A549 treated with AZD2906 at 1 μM for 4 hours (cell line): ENCODE data around the gene COPG1. TPM values are rescaled to one million over a fixed set of nuclear protein-coding genes. Genes with fewer than 3 reads are reported as not detected.

Source experiments
- total RNA-seq: library from RNA; stranded (reverse); fragments of 200-300 nt; extraction: Qiagen RNA extraction; gene quantifications from 5 replicates; pipeline ENCODE4 v1.2.3, GENCODE V29; 2022

The COPG1 gene, protein sequence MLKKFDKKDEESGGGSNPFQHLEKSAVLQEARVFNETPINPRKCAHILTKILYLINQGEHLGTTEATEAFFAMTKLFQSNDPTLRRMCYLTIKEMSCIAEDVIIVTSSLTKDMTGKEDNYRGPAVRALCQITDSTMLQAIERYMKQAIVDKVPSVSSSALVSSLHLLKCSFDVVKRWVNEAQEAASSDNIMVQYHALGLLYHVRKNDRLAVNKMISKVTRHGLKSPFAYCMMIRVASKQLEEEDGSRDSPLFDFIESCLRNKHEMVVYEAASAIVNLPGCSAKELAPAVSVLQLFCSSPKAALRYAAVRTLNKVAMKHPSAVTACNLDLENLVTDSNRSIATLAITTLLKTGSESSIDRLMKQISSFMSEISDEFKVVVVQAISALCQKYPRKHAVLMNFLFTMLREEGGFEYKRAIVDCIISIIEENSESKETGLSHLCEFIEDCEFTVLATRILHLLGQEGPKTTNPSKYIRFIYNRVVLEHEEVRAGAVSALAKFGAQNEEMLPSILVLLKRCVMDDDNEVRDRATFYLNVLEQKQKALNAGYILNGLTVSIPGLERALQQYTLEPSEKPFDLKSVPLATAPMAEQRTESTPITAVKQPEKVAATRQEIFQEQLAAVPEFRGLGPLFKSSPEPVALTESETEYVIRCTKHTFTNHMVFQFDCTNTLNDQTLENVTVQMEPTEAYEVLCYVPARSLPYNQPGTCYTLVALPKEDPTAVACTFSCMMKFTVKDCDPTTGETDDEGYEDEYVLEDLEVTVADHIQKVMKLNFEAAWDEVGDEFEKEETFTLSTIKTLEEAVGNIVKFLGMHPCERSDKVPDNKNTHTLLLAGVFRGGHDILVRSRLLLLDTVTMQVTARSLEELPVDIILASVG
- total RNA-seq, result 72.4 to 91.4 TPM (median 77.7 TPM) in 5 replicates

DNA sequence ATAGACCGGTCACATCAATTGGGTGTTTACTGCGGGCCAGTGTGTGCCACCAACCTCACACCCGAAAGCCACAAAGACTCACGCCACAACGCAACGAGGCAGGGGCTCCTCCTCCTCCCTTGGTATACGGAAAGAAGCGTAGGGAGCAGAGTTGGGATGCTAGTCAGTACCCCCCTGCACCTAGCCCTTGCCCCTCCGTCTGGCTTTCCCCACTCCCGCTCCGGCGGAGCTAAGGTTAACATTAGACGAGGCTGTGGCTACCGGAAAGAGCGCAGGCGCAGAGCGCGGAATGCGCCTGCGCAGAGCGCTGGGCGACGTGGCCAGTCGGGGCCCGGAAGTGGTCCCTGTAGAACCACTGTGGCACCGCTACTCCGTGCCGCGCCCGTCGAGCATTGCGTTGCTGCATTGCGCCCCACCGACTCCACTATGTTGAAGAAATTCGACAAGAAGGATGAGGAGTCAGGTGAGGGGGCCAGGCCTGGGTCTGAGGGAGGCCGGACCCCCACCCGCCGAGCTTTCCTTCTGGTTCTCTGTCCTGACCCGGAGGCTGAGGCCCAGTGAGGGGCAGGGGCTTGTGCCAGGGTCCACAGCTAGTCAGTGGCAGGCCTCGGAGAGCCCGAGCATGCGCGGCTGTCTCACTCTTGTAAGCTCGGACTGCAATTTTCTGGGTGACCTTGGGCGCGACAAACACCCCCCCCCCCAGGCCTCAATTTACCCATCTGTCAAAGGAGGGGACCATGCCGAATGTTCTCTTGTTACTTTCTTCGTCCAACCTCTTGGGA is at the start of gene COPG1:
TSS of gene COPG1 (plus strand) at position 323 of the 782 bp plus-strand sequence. CDS start at position 427, 104 bp downstream.

DNA sequence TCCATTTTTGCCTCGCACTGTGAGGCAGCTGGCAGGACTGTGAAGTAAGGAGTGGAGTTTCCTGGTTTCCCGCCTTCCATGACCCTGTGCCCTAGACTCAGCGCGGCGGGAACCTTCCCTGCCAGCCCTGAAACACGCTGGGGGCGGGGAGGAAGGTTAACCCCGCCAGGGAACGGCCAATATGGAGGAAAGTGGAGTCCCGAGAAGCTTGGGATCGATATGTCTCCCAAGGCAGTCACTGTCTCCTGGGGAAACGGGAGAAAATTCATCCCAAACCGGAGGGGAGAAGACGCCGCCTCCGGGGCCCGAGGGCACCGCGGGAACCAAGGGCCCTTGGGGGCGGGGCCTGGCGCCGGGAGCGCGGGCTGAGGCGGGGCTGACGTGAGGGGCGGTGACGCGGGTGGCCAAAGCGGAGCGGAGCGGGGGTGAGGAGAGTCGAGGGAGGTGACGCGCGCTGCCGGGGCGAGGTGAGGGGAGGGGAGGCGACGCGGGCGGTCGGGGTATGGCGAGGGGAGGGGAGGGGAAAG is 29.1 kb downstream of the COPG1 start, which contains the start of gene HMCES:
TSS of gene HMCES (plus strand) at position 432 of the 527 bp plus-strand sequence. CDS start 863 bp downstream, outside the sequence.

Other genes with a start within 250 kb of the COPG1 start
- gene EFCC1, start 248.3 kb upstream of the COPG1 start, total RNA-seq, result 0.02 TPM in 1 of 5 replicates, not detected in the others
- 0.14 TPM in 1 of 5 replicates, not detected in the others for gene GP9, start 188.8 kb upstream of the COPG1 start, total RNA-seq
- 3.9 to 5.1 TPM (median 4.4 TPM) in 5 replicates for gene RAB43, start 127.8 kb upstream of the COPG1 start, total RNA-seq
- gene ISY1, start 88.5 kb upstream of the COPG1 start, total RNA-seq, result 19.3 to 22.3 TPM (median 21.3 TPM) in 5 replicates
- gene CNBP, start 65.7 kb upstream of the COPG1 start, total RNA-seq, result 342 to 381 TPM (median 348 TPM) in 5 replicates
- 37.5 to 40.9 TPM (median 40.1 TPM) in 5 replicates for gene HMCES, start 29.3 kb downstream of the COPG1 start, total RNA-seq
- gene EFCAB12, start 179.0 kb downstream of the COPG1 start, total RNA-seq, result 0.70 to 1.3 TPM (median 1.0 TPM) in 5 replicates
- gene MBD4, start 190.3 kb downstream of the COPG1 start, total RNA-seq, result 14.8 to 19.9 TPM (median 17.8 TPM) in 5 replicates
- 11.0 to 13.1 TPM (median 11.9 TPM) in 5 replicates for gene IFT122, start 190.6 kb downstream of the COPG1 start, total RNA-seq